Measurements from ENCODE around the gene ITGB6.

DNA sequence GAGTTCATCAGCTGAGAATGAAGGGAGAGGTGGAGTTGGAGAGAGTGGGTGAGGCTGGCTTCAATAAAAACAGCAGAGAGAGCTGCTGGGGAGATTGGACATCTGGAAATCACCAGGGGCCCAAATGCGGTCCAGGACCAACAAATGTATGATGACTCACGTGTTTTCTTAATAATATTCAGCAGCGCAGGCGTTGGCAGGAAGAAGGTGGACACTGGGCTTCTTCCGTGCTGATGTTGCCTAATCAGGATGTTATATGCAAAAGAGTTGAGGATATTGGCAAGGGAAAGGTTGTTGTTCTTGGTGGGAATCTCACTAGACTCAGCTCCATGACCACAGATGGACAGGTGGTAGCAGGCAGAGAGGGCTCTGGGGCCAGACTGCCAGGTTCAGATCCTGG lies 124.9 kb downstream of the ITGB6 start:
- TF ChIP-seq, protein P1, sequence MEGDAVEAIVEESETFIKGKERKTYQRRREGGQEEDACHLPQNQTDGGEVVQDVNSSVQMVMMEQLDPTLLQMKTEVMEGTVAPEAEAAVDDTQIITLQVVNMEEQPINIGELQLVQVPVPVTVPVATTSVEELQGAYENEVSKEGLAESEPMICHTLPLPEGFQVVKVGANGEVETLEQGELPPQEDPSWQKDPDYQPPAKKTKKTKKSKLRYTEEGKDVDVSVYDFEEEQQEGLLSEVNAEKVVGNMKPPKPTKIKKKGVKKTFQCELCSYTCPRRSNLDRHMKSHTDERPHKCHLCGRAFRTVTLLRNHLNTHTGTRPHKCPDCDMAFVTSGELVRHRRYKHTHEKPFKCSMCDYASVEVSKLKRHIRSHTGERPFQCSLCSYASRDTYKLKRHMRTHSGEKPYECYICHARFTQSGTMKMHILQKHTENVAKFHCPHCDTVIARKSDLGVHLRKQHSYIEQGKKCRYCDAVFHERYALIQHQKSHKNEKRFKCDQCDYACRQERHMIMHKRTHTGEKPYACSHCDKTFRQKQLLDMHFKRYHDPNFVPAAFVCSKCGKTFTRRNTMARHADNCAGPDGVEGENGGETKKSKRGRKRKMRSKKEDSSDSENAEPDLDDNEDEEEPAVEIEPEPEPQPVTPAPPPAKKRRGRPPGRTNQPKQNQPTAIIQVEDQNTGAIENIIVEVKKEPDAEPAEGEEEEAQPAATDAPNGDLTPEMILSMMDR (IDR thresholded peaks at IDR 0.05): no peak
- TF ChIP-seq POLR2AphosphoS5 (IDR thresholded peaks at IDR 0.05) (no peak), POLR2A (IDR thresholded peaks at IDR 0.05) (no peak)

Data from stomach (tissue), 4 donors.